DND-41 (cell line): ENCODE measurements around the gene NLRP2B.
"Not testable (repeated sequence)": the region's sequence is repeated elsewhere in the genome, so short reads cannot be mapped to it uniquely, and the experiment has no call there.

Source experiments
- ATAC-seq: fragments of 200-7000 bp; cut with Tn5 transposase; 3 replicates; pipeline ENCODE4 v1.9.1; 2021; ENCODE audit warnings: low read depth; ENCODE audit not compliant: insufficient read depth
- DNase-seq: peaks from one replicate; pipeline ENCODE4 v3.0.0-alpha.2; 2020
- H2AFZ ChIP-seq: 2 replicates; pipeline ENCODE4 v1.6.0; 2012; ENCODE audit warnings: low read depth, low read length
- H3K27ac ChIP-seq: 2 replicates; pipeline ENCODE4 v1.5.1; 2012; ENCODE audit warnings: low read length, inconsistent platforms
- H3K27me3 ChIP-seq: fragments of 200-600 bp; sonication (generic); 2 replicates; pipeline ENCODE4 v1.6.0; 2012; ENCODE audit warnings: low read length, mild to moderate bottlenecking, inconsistent platforms; ENCODE audit not compliant: insufficient read depth, poor library complexity
- H3K36me3 ChIP-seq: 2 replicates; pipeline ENCODE4 v1.5.1; 2012; ENCODE audit warnings: low read length, inconsistent platforms; ENCODE audit not compliant: insufficient read depth
- H3K4me1 ChIP-seq: 2 replicates; pipeline ENCODE4 v1.5.1; 2012; ENCODE audit warnings: mild to moderate bottlenecking, low read length; ENCODE audit not compliant: insufficient read depth
- H3K4me2 ChIP-seq: 2 replicates; pipeline ENCODE4 v1.6.0; 2012; ENCODE audit warnings: mild to moderate bottlenecking, moderate library complexity, low read length, inconsistent platforms; ENCODE audit not compliant: insufficient read depth
- H3K4me3 ChIP-seq, 2 experiments: fragments of 200-600 bp in 1 of 2; shearing (Covaris generic) in 1 of 2; 2 replicates each; pipeline ENCODE4 v1.5.1; 2012 to 2016; ENCODE audit warnings: inconsistent platforms in 2 of 2, low read length in 2 of 2, mild to moderate bottlenecking in 2 of 2, low read depth in 1 of 2, moderate library complexity in 1 of 2
- H3K79me2 ChIP-seq: 2 replicates; pipeline ENCODE4 v1.6.0; 2012; ENCODE audit warnings: low read length, inconsistent platforms; ENCODE audit not compliant: insufficient read depth
- H3K9ac ChIP-seq: 2 replicates; pipeline ENCODE4 v1.6.0; 2012; ENCODE audit warnings: low read depth, mild to moderate bottlenecking, inconsistent platforms, low read length, moderate library complexity
- H3K9me3 ChIP-seq: 2 replicates; pipeline ENCODE4 v1.5.1; 2012; ENCODE audit warnings: low read length, moderate library complexity, mild to moderate bottlenecking, inconsistent platforms; ENCODE audit not compliant: insufficient read depth, severe bottlenecking
- H4K20me1 ChIP-seq: 2 replicates; pipeline ENCODE4 v1.6.0; 2012; ENCODE audit warnings: low read length; ENCODE audit not compliant: insufficient read depth
- EZH2 ChIP-seq: IDR thresholded peaks from 3 replicates; pipeline ENCODE4 v1.6.1; 2012; ENCODE audit warnings: borderline replicate concordance, low read depth, mild to moderate bottlenecking, moderate library complexity, low read length, inconsistent platforms; ENCODE audit not compliant: severe bottlenecking
- TF ChIP-seq, protein P1 (sequence below): IDR thresholded peaks from 2 replicates; pipeline ENCODE4 v1.5.1; 2012; ENCODE audit warnings: borderline replicate concordance, low read length, moderate library complexity, mild to moderate bottlenecking; ENCODE audit not compliant: poor library complexity, severe bottlenecking; ENCODE audit errors: extremely low read depth

The NLRP2B gene

DNA sequence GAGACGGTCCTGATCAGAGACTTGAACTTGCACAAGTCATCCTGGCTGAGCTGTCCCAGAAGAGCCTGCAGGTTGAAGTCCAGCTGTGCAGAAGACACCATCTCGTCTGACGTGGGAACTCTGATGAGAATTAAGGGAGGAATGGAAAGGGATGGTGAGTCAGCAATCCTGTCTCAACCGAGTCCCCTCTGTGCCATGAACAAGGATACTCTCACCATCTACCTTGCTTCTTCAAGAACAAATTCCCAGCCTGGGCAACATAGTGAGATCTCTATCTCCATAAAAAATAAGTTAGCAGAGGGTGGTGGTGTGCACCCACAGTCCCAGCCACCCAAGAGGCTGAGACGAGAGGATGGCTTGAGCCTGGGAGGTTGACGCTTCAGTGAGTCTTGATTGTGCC is at the start of gene NLRP2B:
Gene NLRP2B (minus strand): TSS at position 101 of the 400 bp plus-strand sequence.
- peak within 1 kb of the TSS; percentile 77 for H3K27ac ChIP-seq

GRCh38 chrX:57725995-57726394 is 45.9 kb upstream of the NLRP2B start:
- not testable (repeated sequence) for H3K9me3 ChIP-seq, H3K36me3 ChIP-seq, H3K4me1 ChIP-seq, H3K27me3 ChIP-seq, H3K9ac ChIP-seq, H3K79me2 ChIP-seq, DNase-seq, H2AFZ ChIP-seq, H3K4me3 ChIP-seq, H3K27ac ChIP-seq, H4K20me1 ChIP-seq, ATAC-seq, H3K4me2 ChIP-seq

More for the DNA sequence above, at the start of gene NLRP2B:
- no peaks in the 10 kb centered on the region for H3K9me3 ChIP-seq
- no peaks in the 10 kb centered on the region for H3K27me3 ChIP-seq
- no peak within 1 kb of the TSS for H3K4me3 ChIP-seq
- ATAC-seq = no peak
- no peak for DNase-seq
- H3K9ac ChIP-seq = no peak within 1 kb of the TSS
- no peaks in the 10 kb centered on the region for H4K20me1 ChIP-seq
- no peaks in the 10 kb centered on the region for H3K79me2 ChIP-seq
- H3K4me1 ChIP-seq = peaks cover 45% of the 10 kb centered on the region
- no peaks in the 10 kb centered on the region for H3K36me3 ChIP-seq
- no peak for TF ChIP-seq EZH2
- TF ChIP-seq, protein P1, sequence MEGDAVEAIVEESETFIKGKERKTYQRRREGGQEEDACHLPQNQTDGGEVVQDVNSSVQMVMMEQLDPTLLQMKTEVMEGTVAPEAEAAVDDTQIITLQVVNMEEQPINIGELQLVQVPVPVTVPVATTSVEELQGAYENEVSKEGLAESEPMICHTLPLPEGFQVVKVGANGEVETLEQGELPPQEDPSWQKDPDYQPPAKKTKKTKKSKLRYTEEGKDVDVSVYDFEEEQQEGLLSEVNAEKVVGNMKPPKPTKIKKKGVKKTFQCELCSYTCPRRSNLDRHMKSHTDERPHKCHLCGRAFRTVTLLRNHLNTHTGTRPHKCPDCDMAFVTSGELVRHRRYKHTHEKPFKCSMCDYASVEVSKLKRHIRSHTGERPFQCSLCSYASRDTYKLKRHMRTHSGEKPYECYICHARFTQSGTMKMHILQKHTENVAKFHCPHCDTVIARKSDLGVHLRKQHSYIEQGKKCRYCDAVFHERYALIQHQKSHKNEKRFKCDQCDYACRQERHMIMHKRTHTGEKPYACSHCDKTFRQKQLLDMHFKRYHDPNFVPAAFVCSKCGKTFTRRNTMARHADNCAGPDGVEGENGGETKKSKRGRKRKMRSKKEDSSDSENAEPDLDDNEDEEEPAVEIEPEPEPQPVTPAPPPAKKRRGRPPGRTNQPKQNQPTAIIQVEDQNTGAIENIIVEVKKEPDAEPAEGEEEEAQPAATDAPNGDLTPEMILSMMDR = no peak
- 0 out of 2 replicates have a peak within 1 kb of the TSS, but pooled peaks have one; percentile 65 for H3K4me2 ChIP-seq
- no peak within 1 kb of the TSS for H2AFZ ChIP-seq

DNA sequence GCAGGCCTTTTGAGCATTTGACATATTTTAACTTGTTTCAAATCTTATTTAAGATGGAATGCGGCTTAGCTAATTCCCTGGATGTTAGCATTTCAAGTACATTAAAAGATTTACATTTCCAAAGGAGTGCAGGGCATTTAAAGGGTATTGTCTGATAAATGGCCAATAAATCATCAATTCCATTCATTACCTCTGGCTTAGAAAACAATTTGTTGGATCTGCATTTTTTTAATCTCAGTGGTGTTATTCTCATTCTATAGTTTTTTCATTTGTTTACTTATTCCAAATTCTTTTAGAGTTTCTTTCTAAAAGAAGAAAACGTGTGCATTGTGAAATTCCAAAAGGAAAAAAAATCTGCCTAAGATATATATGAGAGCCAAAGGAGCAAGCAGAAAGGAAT is 1.3 kb upstream of the NLRP2B start:
- Histone ChIP-seq H4K20me1 (no peaks in the 10 kb centered on the region), H3K9me3 (no peaks in the 10 kb centered on the region), H3K4me1 (peaks cover 33% of the 10 kb centered on the region), H3K4me2 (no peak overlapping the region), H2AFZ (no peak overlapping the region), H3K4me3 (no peak overlapping the region), H3K9ac (no peak overlapping the region), H3K36me3 (no peaks in the 10 kb centered on the region), H3K27ac (no peak overlapping the region), H3K27me3 (no peaks in the 10 kb centered on the region), H3K79me2 (no peaks in the 10 kb centered on the region)
- DNase-seq (no peak), ATAC-seq (no peak)
- TF ChIP-seq EZH2 = no peak
- TF ChIP-seq, protein P1 = no peak

DNA sequence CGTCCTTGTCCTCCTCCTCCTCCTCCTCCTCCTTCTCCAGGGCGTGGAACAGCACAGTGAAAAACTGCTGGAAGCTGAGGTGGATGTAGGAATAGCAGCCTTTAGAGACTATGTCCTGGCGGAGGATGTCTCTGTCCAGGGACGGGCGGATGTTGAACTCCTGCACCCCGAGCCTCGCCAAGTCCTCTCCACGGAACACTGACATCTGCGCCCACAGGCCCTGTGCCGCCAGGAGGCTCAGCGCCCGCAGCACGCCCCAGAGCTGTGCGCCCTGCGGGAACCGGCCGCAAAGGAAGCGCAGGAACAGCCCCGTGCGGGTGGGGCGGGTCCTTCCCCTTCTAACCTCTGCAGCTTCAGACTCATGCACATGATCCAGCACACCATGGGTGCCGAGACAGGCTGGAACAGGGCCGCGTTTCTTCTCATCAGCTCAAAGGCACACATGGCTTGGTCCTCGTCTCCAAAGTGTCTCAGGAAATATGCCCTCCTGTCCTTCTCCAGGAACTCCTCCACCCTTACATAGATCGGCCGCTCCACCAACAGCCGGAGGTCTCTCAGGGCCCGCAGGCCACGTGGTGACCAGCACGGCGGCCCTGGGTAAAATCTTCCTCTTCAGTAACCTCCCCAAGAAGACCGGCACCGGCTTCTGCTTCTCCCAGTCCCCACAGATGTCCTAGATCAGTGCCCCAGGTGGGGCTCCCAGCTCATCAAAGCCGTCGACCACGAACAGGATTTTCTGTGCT is 1.2 kb downstream of the NLRP2B start:
- Histone ChIP-seq H3K9me3 (peaks cover 2% of the 10 kb centered on the region), H3K4me3 (peak overlapping the region in 1 of 2 experiments; percentile 52; a peak in 1 of 4 replicates), H3K79me2 (no peaks in the 10 kb centered on the region), H3K36me3 (no peaks in the 10 kb centered on the region), H4K20me1 (no peaks in the 10 kb centered on the region), H3K9ac (peak overlapping the region; percentile 40; the same call in 1 of the 2 replicates), H2AFZ (peak overlapping the region; percentile 10; the same call in 1 of the 2 replicates), H3K4me1 (peaks cover 51% of the 10 kb centered on the region), H3K27ac (peak overlapping the region; percentile 77), H3K27me3 (no peaks in the 10 kb centered on the region), H3K4me2 (peak overlapping the region; percentile 65)
- no peak for ATAC-seq
- TF ChIP-seq, protein P1 = no peak
- no peak for TF ChIP-seq EZH2
- DNase-seq = no peak
